Activated naive CD4-positive, alpha-beta T cell treated with anti-CD3 and anti-CD28 coated beads for 36 hours (primary cell): ENCODE results near the gene MRPS18B. TPM values are rescaled to one million over a fixed set of nuclear protein-coding genes. Genes with fewer than 3 reads are reported as not detected.
A peak's percentile ranks its signal among the peaks of the same experiment; 100 is the strongest.
"Not testable (repeated sequence)": the region's sequence is repeated elsewhere in the genome, so short reads cannot be mapped to it uniquely, and the experiment has no call there.

Experiments
- CTCF ChIA-PET: fragments of 350-600 bp; sonication (Branson Sonifier 250); formaldehyde crosslinking; loops from one replicate; lab custom pipeline; 2021; ENCODE audit warnings: antibody characterized with exemption; lab: Charles Lee
- DNase-seq: peaks from one replicate; pipeline ENCODE4 v3.0.0-alpha.2; 2020
- H3K27ac Mint-ChIP-seq: one replicate; pipeline ENCODE4 v1.8.0; 2021; ENCODE audit warnings: mild to moderate bottlenecking, mixed read lengths
- H3K27me3 Mint-ChIP-seq: one replicate; pipeline ENCODE4 v1.8.0; 2021; ENCODE audit warnings: low read depth, mixed read lengths
- H3K36me3 Mint-ChIP-seq: one replicate; pipeline ENCODE4 v1.8.0; 2021; ENCODE audit warnings: low read depth, mixed read lengths
- H3K4me1 Mint-ChIP-seq: one replicate; pipeline ENCODE4 v1.8.0; 2021; ENCODE audit warnings: low read depth, mixed read lengths
- H3K4me3 Mint-ChIP-seq: one replicate; pipeline ENCODE4 v1.8.0; 2021; ENCODE audit warnings: mild to moderate bottlenecking, moderate library complexity, mixed read lengths
- H3K9me3 Mint-ChIP-seq: one replicate; pipeline ENCODE4 v1.8.0; 2021; ENCODE audit warnings: mixed read lengths
- intact Hi-C: fragments of 100-400 bp; cut with micrococcal nuclease; formaldehyde crosslinking; loops from one replicate; pipeline ENCODE4 v1.15.1; 2023
- total RNA-seq, 2 experiments: library from RNA; stranded (reverse); gene quantifications; one replicate each; pipeline ENCODE4 v1.2.3, GENCODE V29; 2021

Gene MRPS18B
- total RNA-seq, 2 experiments from 2014 or later: 118 to 120 TPM

DNA sequence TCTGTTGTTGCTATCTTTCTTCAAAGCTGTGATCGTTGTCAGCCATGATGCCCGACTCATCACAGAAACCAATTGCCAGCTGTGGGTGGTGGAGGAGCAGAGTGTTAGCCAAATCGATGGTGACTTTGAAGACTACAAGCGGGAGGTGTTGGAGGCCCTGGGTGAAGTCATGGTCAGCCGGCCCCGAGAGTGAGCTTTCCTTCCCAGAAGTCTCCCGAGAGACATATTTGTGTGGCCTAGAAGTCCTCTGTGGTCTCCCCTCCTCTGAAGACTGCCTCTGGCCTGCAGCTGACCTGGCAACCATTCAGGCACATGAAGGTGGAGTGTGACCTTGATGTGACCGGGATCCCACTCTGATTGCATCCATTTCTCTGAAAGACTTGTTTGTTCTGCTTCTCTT is 27.1 kb upstream of the MRPS18B start:
- CTCF ChIA-PET: interaction anchor here (1.2 to 1.6 kb wide), 3 partner anchors 10 to 46 kb away, joined by 3 to 11 read pairs (median 10); no protein-coding TSS in a partner anchor
- Mint-ChIP-seq H3K4me3 (no peak overlapping the region), H3K27ac (peak overlapping the region; percentile 75)

DNA sequence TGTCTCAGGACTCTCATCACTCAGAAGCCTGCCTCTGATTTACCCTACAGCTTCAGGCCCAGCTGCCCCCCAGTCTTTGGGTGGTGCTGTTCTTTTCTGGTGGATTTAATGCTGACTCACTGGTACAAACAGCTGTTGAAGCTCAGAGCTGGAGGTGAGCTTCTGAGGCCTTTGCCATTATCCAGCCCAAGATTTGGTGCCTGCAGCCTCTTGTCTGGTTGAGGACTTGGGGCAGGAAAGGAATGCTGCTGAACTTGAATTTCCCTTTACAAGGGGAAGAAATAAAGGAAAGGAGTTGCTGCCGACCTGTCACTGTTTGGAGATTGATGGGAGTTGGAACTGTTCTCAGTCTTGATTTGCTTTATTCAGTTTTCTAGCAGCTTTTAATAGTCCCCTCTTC is 26.6 kb upstream of the MRPS18B start:
- CTCF ChIA-PET: interaction anchor here (0.6 to 2.8 kb wide), 4 partner anchors 9 to 109 kb away, joined by 3 to 12 read pairs (median 10); no protein-coding TSS in a partner anchor
- peaks cover 46% of the 10 kb centered on the region for H3K36me3 Mint-ChIP-seq
- H3K27me3 Mint-ChIP-seq: no peaks in the 10 kb centered on the region
- intact Hi-C loops: no loop called here
- DNase-seq: no peak
- H3K4me3 Mint-ChIP-seq: no peak overlapping the region
- H3K9me3 Mint-ChIP-seq: no peaks in the 10 kb centered on the region
- peak overlapping the region; percentile 75 for H3K27ac Mint-ChIP-seq
- H3K4me1 Mint-ChIP-seq: peaks cover 8% of the 10 kb centered on the region

More for the DNA sequence above, 27.1 kb upstream of the MRPS18B start:
- Mint-ChIP-seq H3K4me1 (peaks cover 8% of the 10 kb centered on the region), H3K9me3 (no peaks in the 10 kb centered on the region), H3K27me3 (no peaks in the 10 kb centered on the region), H3K36me3 (peaks cover 48% of the 10 kb centered on the region)
- no peak for DNase-seq
- intact Hi-C loops: no loop called here

DNA sequence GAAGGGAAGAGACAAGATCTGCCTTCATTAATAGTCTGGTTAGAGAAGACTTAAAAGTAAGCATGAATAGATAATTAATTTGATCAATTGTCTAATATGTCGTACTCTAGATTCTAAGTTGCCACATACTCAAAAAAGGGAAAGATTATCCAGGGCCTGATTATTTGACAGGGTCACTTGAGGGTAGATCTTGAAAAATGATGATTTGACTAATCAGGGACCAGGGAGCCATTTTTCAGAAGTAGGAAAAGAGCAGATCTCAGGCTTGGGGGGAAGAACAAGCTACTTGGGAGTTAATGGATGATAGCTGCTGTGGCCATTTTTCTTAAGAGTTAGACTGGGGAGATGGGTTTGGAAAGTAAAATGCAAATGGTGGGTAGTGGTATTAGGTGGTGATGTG is 25.4 kb upstream of the MRPS18B start:
- CTCF ChIA-PET: interaction anchor here (0.7 to 2.8 kb wide), 4 partner anchors 18 to 139 kb away, joined by 3 to 12 read pairs (median 3); no protein-coding TSS in a partner anchor
- peak overlapping the region; percentile 38 for H3K27ac Mint-ChIP-seq
- H3K9me3 Mint-ChIP-seq: no peaks in the 10 kb centered on the region
- H3K36me3 Mint-ChIP-seq: peaks cover 42% of the 10 kb centered on the region
- no peaks in the 10 kb centered on the region for H3K27me3 Mint-ChIP-seq
- no peak overlapping the region for H3K4me3 Mint-ChIP-seq
- intact Hi-C loops: no loop called here
- no peak for DNase-seq
- peaks cover 11% of the 10 kb centered on the region for H3K4me1 Mint-ChIP-seq

DNA sequence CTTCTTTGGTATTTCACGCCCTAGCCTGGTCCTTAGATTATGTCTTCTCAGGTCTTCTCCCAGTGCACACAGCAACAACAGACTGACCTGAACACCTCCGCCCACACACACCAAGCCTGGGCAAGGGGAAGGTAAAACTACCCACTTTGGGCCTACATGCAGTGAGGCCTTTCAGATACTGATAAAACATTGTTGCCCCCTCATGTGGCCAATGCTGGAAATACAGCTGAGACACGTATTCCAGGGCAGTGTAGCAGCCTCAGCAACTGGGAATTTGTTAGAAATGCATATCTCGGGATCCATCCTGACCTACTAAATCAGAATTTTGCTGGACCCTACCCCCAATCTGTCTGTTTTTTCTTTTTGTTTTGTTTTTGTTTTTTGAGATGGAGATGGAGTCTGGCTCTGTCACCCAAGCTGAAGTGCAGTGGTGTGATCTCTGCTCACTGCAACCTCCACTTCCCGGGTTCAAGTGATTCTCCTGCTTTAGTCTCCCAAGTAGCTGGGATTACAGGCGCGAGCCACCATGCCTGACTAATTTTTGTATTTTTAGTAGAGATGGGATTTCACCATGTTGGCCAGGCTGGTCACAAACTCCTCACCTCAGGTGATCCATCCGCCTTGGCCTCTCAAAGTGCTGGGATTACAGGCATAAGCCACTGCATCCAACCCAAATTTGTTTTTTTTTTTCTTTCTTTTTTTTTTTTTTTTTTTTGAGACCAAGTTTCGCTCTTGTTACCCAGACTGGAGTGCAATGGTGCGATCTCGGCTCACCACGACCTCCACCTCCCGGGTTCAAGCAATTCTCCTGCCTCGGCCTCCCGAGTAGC is 20.1 kb upstream of the MRPS18B start:
- H3K27me3 Mint-ChIP-seq, H3K4me3 Mint-ChIP-seq, H3K9me3 Mint-ChIP-seq, H3K4me1 Mint-ChIP-seq: not testable (repeated sequence)
- CTCF ChIA-PET: interaction anchor here (0.6 to 7.6 kb wide), 28 partner anchors 9 to 490 kb away, joined by 3 to 134 read pairs (median 5); partner anchors contain the start of genes MRPS18B and PPP1R10
- DNase-seq: peak; percentile 93
- intact Hi-C loops: loop anchor here (1.0 kb wide), 2 partner anchors 56 to 114 kb away; no protein-coding TSS in a partner anchor
- H3K36me3 Mint-ChIP-seq: peaks cover 21% of the 10 kb centered on the region
- H3K27ac Mint-ChIP-seq: peak overlapping the region; percentile 57

DNA sequence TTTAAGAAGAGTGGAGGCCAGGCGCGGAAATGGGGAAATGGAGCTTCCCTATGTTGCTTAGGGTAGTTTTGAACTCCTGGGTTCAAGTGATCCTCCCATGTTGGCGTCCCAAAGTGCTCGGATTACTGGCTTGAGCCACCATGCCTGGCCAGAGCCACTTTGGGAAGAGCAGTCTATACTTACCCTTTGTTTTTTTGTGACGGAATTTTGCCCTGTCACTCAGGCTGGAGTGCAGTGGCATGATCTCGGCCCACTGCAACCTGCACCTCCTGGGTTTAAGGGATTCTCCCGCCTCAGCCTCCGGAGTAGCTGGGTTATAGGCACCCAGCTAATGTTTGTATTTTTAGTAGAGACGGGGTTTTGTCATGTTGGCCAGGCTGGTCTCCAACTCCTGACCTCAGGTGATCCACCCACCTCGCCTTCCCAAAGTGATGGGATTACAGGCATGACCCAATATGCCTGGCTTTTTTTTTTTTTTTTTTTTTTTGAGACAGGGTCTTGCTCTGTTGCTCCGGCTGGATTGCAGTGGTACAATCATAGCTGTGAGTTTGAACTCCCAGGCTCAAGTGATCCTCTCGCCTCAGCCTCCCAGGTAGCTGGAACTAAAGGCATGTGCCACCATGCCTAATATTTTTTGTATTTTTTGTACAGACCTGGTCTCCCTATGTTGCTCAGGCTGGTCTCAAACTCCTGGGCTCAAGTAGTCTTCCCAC is 18.6 kb upstream of the MRPS18B start:
- CTCF ChIA-PET: interaction anchor here (0.6 to 7.6 kb wide), 12 partner anchors 11 to 132 kb away, joined by 3 to 134 read pairs (median 8); no protein-coding TSS in a partner anchor
- Mint-ChIP-seq H3K27ac (peak overlapping the region; percentile 18), H3K27me3 (no peaks in the 10 kb centered on the region), H3K36me3 (peaks cover 32% of the 10 kb centered on the region), H3K4me3 (no peak overlapping the region), H3K9me3 (no peaks in the 10 kb centered on the region), H3K4me1 (peaks cover 11% of the 10 kb centered on the region)
- intact Hi-C loops: no loop called here
- no peak for DNase-seq

DNA sequence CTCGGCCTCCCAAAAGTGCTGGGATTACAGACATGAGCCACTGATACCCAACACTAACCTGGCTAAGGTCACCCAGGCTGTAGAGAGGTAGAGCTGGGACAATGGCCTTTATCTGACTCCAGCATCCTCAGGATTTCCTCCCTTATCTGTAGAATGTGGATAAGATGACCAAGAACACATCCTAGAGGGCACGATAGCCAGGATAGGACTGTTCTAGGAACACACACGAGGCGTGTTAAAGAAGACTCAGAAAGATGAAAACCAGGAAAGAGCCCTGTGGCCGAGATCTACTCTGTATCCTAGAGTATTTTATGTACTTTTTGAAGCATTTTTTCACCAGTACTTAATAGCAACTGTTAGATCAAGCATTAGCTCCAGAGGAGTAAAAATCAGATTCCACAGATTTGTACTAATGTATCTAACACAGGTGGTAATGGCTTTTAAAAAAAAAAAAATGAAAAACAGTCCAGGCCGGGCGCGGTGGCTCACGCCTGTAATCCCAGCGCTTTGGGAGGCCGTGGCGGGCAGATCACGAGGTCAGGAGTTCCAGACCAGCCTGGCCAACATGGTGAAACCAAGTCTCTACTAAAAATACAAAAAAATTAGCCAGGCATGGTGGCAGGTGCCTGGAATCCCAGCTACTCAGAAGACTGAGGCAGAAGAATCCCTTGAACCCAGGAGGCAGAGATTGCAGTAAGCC is 17.9 kb upstream of the MRPS18B start:
- H3K27ac Mint-ChIP-seq: no peak overlapping the region
- H3K4me1 Mint-ChIP-seq: peaks cover 10% of the 10 kb centered on the region
- no peak for DNase-seq
- peaks cover 38% of the 10 kb centered on the region for H3K36me3 Mint-ChIP-seq
- CTCF ChIA-PET: interaction anchor here (0.6 to 7.6 kb wide), 10 partner anchors 10 to 131 kb away, joined by 3 to 134 read pairs (median 8); no protein-coding TSS in a partner anchor
- H3K27me3 Mint-ChIP-seq: no peaks in the 10 kb centered on the region
- H3K9me3 Mint-ChIP-seq: no peaks in the 10 kb centered on the region
- no peak overlapping the region for H3K4me3 Mint-ChIP-seq
- intact Hi-C loops: no loop called here

DNA sequence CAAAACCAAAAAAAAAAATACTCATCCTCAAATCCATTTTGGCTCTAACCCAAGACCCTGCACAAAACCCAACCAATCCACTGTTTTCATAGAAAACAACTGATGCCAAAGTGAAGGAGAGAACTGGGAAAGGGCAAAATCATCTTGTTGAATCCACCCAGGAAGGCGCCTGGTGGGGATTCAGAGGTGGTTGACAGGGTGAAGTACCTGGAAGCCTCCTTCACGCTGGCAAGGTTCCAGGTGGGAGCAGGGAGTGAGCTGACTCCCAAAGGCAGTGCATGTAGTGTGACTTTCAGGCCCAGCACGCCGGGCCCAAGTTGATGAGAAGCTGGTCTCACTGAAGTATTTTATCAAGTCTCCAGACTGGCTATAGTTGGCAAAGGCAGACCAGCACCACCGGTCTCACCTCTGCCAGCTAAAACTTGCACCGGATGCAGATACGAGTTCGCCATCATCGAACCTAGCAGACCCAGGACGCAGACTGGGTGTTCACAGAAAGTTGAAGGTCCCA is 17.1 kb upstream of the MRPS18B start:
- H3K36me3 Mint-ChIP-seq: peaks cover 44% of the 10 kb centered on the region
- CTCF ChIA-PET: interaction anchor here (0.6 to 7.6 kb wide), 7 partner anchors 10 to 117 kb away, joined by 3 to 134 read pairs (median 8); no protein-coding TSS in a partner anchor
- intact Hi-C loops: no loop called here

DNA sequence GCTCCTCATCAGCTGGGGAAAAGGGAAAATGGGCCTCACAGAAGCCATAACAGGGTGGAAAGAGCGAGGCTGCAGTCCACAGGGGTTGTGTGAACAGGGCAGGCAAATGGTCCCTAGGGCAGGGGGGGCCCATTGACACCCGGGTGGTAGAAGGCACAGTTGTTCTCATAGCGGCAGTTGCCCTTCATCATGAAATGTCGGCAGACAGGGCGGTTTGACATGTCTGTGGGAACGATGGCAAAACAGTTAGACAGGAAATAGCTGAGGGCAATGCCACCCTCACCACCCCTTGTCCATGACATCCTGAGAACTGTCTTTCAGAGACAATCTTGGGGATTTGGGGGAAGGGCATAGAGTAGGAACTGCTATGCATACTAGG is 16.2 kb upstream of the MRPS18B start:
- intact Hi-C loops: no loop called here
- no peak overlapping the region for H3K4me3 Mint-ChIP-seq
- peak overlapping the region; percentile 70 for H3K27ac Mint-ChIP-seq
- no peak for DNase-seq
- peaks cover 12% of the 10 kb centered on the region for H3K4me1 Mint-ChIP-seq
- H3K36me3 Mint-ChIP-seq: peaks cover 51% of the 10 kb centered on the region
- no peaks in the 10 kb centered on the region for H3K27me3 Mint-ChIP-seq
- no peaks in the 10 kb centered on the region for H3K9me3 Mint-ChIP-seq
- CTCF ChIA-PET: interaction anchor here (1.2 to 7.6 kb wide), 4 partner anchors 57 to 131 kb away, joined by 3 to 134 read pairs (median 24); no protein-coding TSS in a partner anchor

More for the DNA sequence above, 17.1 kb upstream of the MRPS18B start:
- Mint-ChIP-seq H3K4me3 (no peak overlapping the region), H3K9me3 (no peaks in the 10 kb centered on the region), H3K27me3 (no peaks in the 10 kb centered on the region), H3K4me1 (peaks cover 9% of the 10 kb centered on the region), H3K27ac (peak overlapping the region; percentile 37)
- no peak for DNase-seq

DNA sequence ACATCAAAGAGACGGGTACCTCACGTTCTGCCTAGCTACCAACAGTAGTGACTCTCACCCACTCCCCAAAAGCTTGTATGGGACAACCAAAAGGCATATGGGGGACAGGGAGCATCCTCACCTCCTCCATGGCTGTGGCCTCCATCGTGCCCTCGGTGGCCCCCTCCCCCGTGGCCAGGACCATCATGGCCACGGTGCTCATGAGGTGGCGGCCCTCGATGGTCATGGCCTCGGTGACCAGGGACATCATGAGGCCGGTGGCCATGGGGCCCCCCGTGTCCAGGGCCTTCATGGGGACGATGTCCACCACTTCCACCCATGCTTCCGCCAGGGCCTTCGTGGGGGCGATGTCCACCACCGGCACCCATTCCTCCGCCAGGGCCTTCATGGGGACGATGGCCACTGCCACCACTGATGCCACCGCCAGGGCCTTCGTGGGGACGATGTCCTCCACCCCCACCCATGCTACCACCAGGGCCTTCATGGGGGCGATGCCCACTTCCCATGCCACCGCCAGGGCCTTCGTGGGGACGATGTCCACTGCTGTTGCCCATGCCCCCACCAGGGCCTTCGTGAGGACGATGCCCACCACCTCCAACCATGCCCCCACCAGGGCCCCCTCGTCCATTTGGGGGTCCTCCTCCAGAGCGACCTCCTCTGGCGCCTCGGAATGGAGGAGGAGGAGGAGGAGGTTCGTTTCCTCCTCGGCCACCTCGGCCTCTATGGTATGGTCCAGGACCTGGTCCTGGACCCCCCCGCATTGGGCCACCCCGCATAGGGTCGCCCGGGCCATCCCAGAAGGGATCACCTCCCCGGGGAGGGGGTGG is 15.6 kb upstream of the MRPS18B start:
- Mint-ChIP-seq H3K27me3 (no peaks in the 10 kb centered on the region), H3K36me3 (peaks cover 54% of the 10 kb centered on the region), H3K27ac (no peak overlapping the region), H3K9me3 (no peaks in the 10 kb centered on the region), H3K4me3 (no peak overlapping the region), H3K4me1 (peaks cover 16% of the 10 kb centered on the region)
- CTCF ChIA-PET: interaction anchor here (1.2 kb wide), 1 partner anchor 131 kb away, joined by 3 read pairs; no protein-coding TSS in a partner anchor
- DNase-seq: no peak
- intact Hi-C loops: no loop called here

DNA sequence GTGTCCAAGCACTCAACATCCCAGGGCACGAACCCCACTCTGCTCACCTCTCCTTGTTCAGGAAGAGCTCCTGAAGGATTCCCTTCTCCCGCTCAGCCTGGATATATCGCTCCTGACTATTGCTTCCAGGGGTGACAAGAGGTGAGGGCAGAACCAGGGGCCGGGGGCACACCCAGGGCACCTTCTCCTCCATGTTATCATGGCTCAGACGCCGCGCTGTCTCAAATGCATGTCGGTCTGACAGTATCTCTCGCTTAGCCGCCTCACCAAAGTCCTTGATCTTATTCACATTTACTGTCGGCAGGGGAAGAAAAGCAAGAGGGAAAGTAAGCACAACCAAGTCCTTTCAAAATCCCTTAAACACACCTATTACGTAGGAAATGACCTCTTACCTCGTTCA is 13.7 kb upstream of the MRPS18B start:
- H3K27me3 Mint-ChIP-seq: no peaks in the 10 kb centered on the region
- H3K9me3 Mint-ChIP-seq: no peaks in the 10 kb centered on the region
- peaks cover 63% of the 10 kb centered on the region for H3K36me3 Mint-ChIP-seq

More for the DNA sequence above, 13.7 kb upstream of the MRPS18B start:
- Mint-ChIP-seq H3K4me3 (no peak overlapping the region), H3K4me1 (peaks cover 22% of the 10 kb centered on the region), H3K27ac (no peak overlapping the region)
- CTCF ChIA-PET: interaction anchor here (0.6 kb wide), 1 partner anchor 100 kb away, joined by 3 read pairs; no protein-coding TSS in a partner anchor
- intact Hi-C loops: no loop called here
- DNase-seq: no peak
